HG03354 (cell line): ENCODE measurements around the gene GDE1.

Experiments
- ATAC-seq: cut with Tn5 transposase; IDR thresholded peaks from one replicate; pipeline ENCODE4 v1.9.1; 2021; ENCODE audit warnings: mild to moderate bottlenecking; ENCODE audit not compliant: unreplicated experiment, poor library complexity, severe bottlenecking

Gene GDE1

GRCh38 chr16:19497176-19497575, 24.7 kb downstream of the GDE1 start:
- ATAC-seq = no peak

- ATAC-seq = no peak
These were observed 31.3 kb downstream of the GDE1 start for GRCh38 chr16:19490619-19491018.

GRCh38 chr16:19488213-19488640, 33.7 kb downstream of the GDE1 start:
- ATAC-seq = no peak

- ATAC-seq = no peak
These were observed 35.1 kb downstream of the GDE1 start for GRCh38 chr16:19486750-19487325.

- ATAC-seq = no peak
These were observed 35.8 kb downstream of the GDE1 start for GRCh38 chr16:19486051-19486450.

GRCh38 chr16:19485611-19486010, 36.3 kb downstream of the GDE1 start:
- ATAC-seq = no peak

- ATAC-seq = no peak
These were observed 37.8 kb downstream of the GDE1 start for GRCh38 chr16:19484096-19484495.

- no peak for ATAC-seq
These were observed 39.6 kb downstream of the GDE1 start for GRCh38 chr16:19482291-19482690.

GRCh38 chr16:19481769-19482168, 40.1 kb downstream of the GDE1 start:
- no peak for ATAC-seq

GRCh38 chr16:19481296-19481695, 40.6 kb downstream of the GDE1 start:
- no peak for ATAC-seq

- ATAC-seq = no peak
These were observed 42.6 kb downstream of the GDE1 start for GRCh38 chr16:19479302-19479721.

- ATAC-seq = no peak
These were observed 43.4 kb downstream of the GDE1 start for GRCh38 chr16:19478505-19478904.

GRCh38 chr16:19474617-19475016, 47.3 kb downstream of the GDE1 start:
- ATAC-seq = no peak

GRCh38 chr16:19472482-19472881, 49.4 kb downstream of the GDE1 start:
- ATAC-seq = no peak

GRCh38 chr16:19468300-19468699, 53.6 kb downstream of the GDE1 start:
- ATAC-seq = no peak

- no peak for ATAC-seq
These were observed 58.2 kb downstream of the GDE1 start for GRCh38 chr16:19463468-19464315.

GRCh38 chr16:19460397-19460796, 61.5 kb downstream of the GDE1 start:
- no peak for ATAC-seq

GRCh38 chr16:19458722-19459379, 63.0 kb downstream of the GDE1 start:
- ATAC-seq = no peak
